Mesenchymal stem cell (in vitro differentiated cells and primary cell): ENCODE measurements around the gene GRK1.

Source experiments
- DNase-seq: peaks from one replicate; pipeline ENCODE4 v3.0.0-alpha.2; 2013
- H2AFZ ChIP-seq: one replicate; pipeline ENCODE4 v1.6.1; 2013; ENCODE audit warnings: low read depth, mild to moderate bottlenecking, control low read depth, inconsistent platforms, low read length, moderate library complexity
- H2AK5ac ChIP-seq: 2 replicates; pipeline ENCODE4 v1.6.1; 2013; ENCODE audit warnings: low read length, moderate library complexity, mild to moderate bottlenecking, inconsistent platforms; ENCODE audit not compliant: severe bottlenecking
- H2BK120ac ChIP-seq: one replicate; pipeline ENCODE4 v1.6.1; 2013; ENCODE audit warnings: low read depth, mild to moderate bottlenecking, inconsistent platforms, low read length, moderate library complexity
- H2BK12ac ChIP-seq, 2 experiments: one replicate each; pipeline ENCODE4 v1.6.1; 2013; ENCODE audit warnings: inconsistent platforms in 2 of 2, low read length in 2 of 2, mild to moderate bottlenecking in 2 of 2, moderate library complexity in 2 of 2, control low read depth in 1 of 2
- H2BK15ac ChIP-seq: one replicate; pipeline ENCODE4 v1.6.1; 2013; ENCODE audit warnings: mild to moderate bottlenecking, low read depth, inconsistent platforms; ENCODE audit not compliant: poor library complexity, severe bottlenecking
- H2BK5ac ChIP-seq: 2 replicates; pipeline ENCODE4 v1.6.1; 2013; ENCODE audit warnings: low read depth, mild to moderate bottlenecking, low read length, control low read depth, inconsistent platforms; ENCODE audit not compliant: poor library complexity, severe bottlenecking
- H3K14ac ChIP-seq, 2 experiments: one replicate each; pipeline ENCODE4 v1.6.1; 2013; ENCODE audit warnings: inconsistent platforms in 2 of 2, low read length in 2 of 2, control low read depth in 1 of 2, mild to moderate bottlenecking in 1 of 2, moderate library complexity in 1 of 2
- H3K18ac ChIP-seq, 2 experiments: one replicate each; pipeline ENCODE4 v1.6.1; 2013; ENCODE audit warnings: inconsistent platforms in 2 of 2, low read length in 2 of 2, control low read depth in 1 of 2, low read depth in 1 of 2, mild to moderate bottlenecking in 1 of 2
- H3K23ac ChIP-seq, 2 experiments: one replicate each; pipeline ENCODE4 v1.6.1; 2013; ENCODE audit warnings: inconsistent platforms in 2 of 2, low read length in 2 of 2, mild to moderate bottlenecking in 2 of 2, moderate library complexity in 2 of 2, control low read depth in 1 of 2
- H3K27ac ChIP-seq: 2 replicates; pipeline ENCODE4 v1.5.1; 2013; ENCODE audit warnings: mild to moderate bottlenecking, moderate library complexity, low read length, control low read depth, inconsistent platforms; ENCODE audit not compliant: poor library complexity, severe bottlenecking
- H3K27me3 ChIP-seq, 2 experiments: 2 replicates each; pipeline versions ENCODE4 v1.6.1 to v1.7.0; 2013; ENCODE audit warnings: low read length in 2 of 2, mild to moderate bottlenecking in 2 of 2, moderate library complexity in 2 of 2, control low read depth in 1 of 2, inconsistent platforms in 1 of 2; ENCODE audit not compliant: control insufficient read depth in 1 of 2, insufficient read depth in 1 of 2
- H3K36me3 ChIP-seq, 2 experiments: 2 replicates each; pipeline versions ENCODE4 v1.6.1 to v1.7.0; 2013; ENCODE audit warnings: low read length in 2 of 2, control low read depth in 1 of 2, inconsistent platforms in 1 of 2, low read depth in 1 of 2, mild to moderate bottlenecking in 1 of 2; ENCODE audit not compliant: insufficient read depth in 2 of 2, control insufficient read depth in 1 of 2
- H3K4ac ChIP-seq, 2 experiments: one replicate each; pipeline ENCODE4 v1.6.1; 2013; ENCODE audit warnings: inconsistent platforms in 2 of 2, low read length in 2 of 2, mild to moderate bottlenecking in 2 of 2, moderate library complexity in 2 of 2, control low read depth in 1 of 2, low read depth in 1 of 2
- H3K4me1 ChIP-seq: 2 replicates; pipeline ENCODE4 v1.6.1; 2013; ENCODE audit warnings: low read depth, low read length, control low read depth; ENCODE audit not compliant: control insufficient read depth, insufficient read depth
- H3K4me2 ChIP-seq: 2 replicates; pipeline ENCODE4 v1.6.1; 2013; ENCODE audit warnings: low read length, mild to moderate bottlenecking, inconsistent platforms; ENCODE audit not compliant: poor library complexity, severe bottlenecking
- H3K4me3 ChIP-seq, 2 experiments: 2 replicates each; pipeline versions ENCODE4 v1.5.1 to v1.7.0; 2013; ENCODE audit warnings: low read length in 2 of 2, mild to moderate bottlenecking in 2 of 2, control low read depth in 1 of 2, low read depth in 1 of 2; ENCODE audit not compliant: insufficient read depth in 1 of 2
- H3K79me1 ChIP-seq: replicated peaks from 2 replicates; pipeline ENCODE4 v1.6.1; 2013; ENCODE audit warnings: mild to moderate bottlenecking, control low read depth, low read length, inconsistent platforms; ENCODE audit not compliant: poor library complexity, severe bottlenecking
- H3K9ac ChIP-seq: 2 replicates; pipeline ENCODE4 v1.7.0; 2013; ENCODE audit warnings: mild to moderate bottlenecking, low read length, moderate library complexity
- H3K9me3 ChIP-seq: 2 replicates; pipeline ENCODE4 v1.7.0; 2013; ENCODE audit warnings: mild to moderate bottlenecking, low read length; ENCODE audit not compliant: control insufficient read depth
- H4K8ac ChIP-seq: one replicate; pipeline ENCODE4 v1.6.1; 2013; ENCODE audit warnings: inconsistent platforms, mild to moderate bottlenecking, low read length, moderate library complexity
- H4K91ac ChIP-seq: one replicate; pipeline ENCODE4 v1.6.1; 2013; ENCODE audit warnings: mild to moderate bottlenecking, low read length, inconsistent platforms
- WGBS: methylation state at CpG from one replicate; pipeline ENCODE4 v1.1.7; 2013; ENCODE audit warnings: mixed read lengths; 5-methylcytosine and 5-hydroxymethylcytosine counted together

GRK1 gene

GRCh38 chr13:113763254-113763653 is 96.2 kb downstream of the GRK1 start:
- H2BK12ac ChIP-seq = no peak overlapping the region
- 92% methylated on average over 7 of the region's 13 CpGs for WGBS

GRCh38 chr13:113763961-113764792 is 97.2 kb downstream of the GRK1 start:
- 86% methylated on average over 25 of the region's 25 CpGs for WGBS

More at GRCh38 chr13:113763254-113763653, 96.2 kb downstream of the GRK1 start:
- no peak overlapping the region for H3K9ac ChIP-seq
- no peak overlapping the region for H3K4me3 ChIP-seq
- H3K23ac ChIP-seq = no peak overlapping the region
- H4K8ac ChIP-seq = no peak overlapping the region
- DNase-seq = no peak
- H2AK5ac ChIP-seq = no peak overlapping the region
- peaks cover 4% of the 10 kb centered on the region for H3K79me1 ChIP-seq
- H3K9me3 ChIP-seq = no peaks in the 10 kb centered on the region
- no peak overlapping the region for H3K27ac ChIP-seq
- H3K18ac ChIP-seq = no peak overlapping the region
- peaks cover 11% of the 10 kb centered on the region in 2 experiments for H3K27me3 ChIP-seq
- H3K4ac ChIP-seq = no peak overlapping the region
- H4K91ac ChIP-seq = no peak overlapping the region
- H2BK5ac ChIP-seq = no peak overlapping the region
- peaks cover 9% of the 10 kb centered on the region for H3K4me1 ChIP-seq
- no peak overlapping the region for H3K14ac ChIP-seq
- H3K36me3 ChIP-seq = peaks cover 0 to 7% of the 10 kb centered on the region in 2 experiments
- no peak overlapping the region for H2AFZ ChIP-seq
- no peak overlapping the region for H2BK15ac ChIP-seq
- no peak overlapping the region for H3K4me2 ChIP-seq
- no peak overlapping the region for H2BK120ac ChIP-seq

GRCh38 chr13:113764793-113765563 is 98.0 kb downstream of the GRK1 start:
- H3K36me3 ChIP-seq = peaks cover 7 to 8% of the 10 kb centered on the region in 2 experiments
- H3K4me1 ChIP-seq = peaks cover 10% of the 10 kb centered on the region
- H3K27me3 ChIP-seq = peaks cover 11% of the 10 kb centered on the region in 2 experiments
- peaks cover 4% of the 10 kb centered on the region for H3K79me1 ChIP-seq
- H3K4me3 ChIP-seq = no peak overlapping the region
- no peak overlapping the region for H2AFZ ChIP-seq
- no peak overlapping the region for H4K91ac ChIP-seq
- no peak overlapping the region for H4K8ac ChIP-seq
- H3K18ac ChIP-seq = no peak overlapping the region
- DNase-seq = no peak
- no peak overlapping the region for H2BK15ac ChIP-seq
- no peak overlapping the region for H2BK12ac ChIP-seq
- no peak overlapping the region for H3K4ac ChIP-seq
- H2AK5ac ChIP-seq = no peak overlapping the region
- WGBS = 91% methylated on average over 13 of the region's 19 CpGs
- H2BK120ac ChIP-seq = no peak overlapping the region
- H2BK5ac ChIP-seq = no peak overlapping the region
- H3K14ac ChIP-seq = no peak overlapping the region
- H3K27ac ChIP-seq = no peak overlapping the region
- no peak overlapping the region for H3K9ac ChIP-seq
- no peaks in the 10 kb centered on the region for H3K9me3 ChIP-seq
- no peak overlapping the region for H3K4me2 ChIP-seq
- H3K23ac ChIP-seq = no peak overlapping the region

More at GRCh38 chr13:113763961-113764792, 97.2 kb downstream of the GRK1 start:
- H4K91ac ChIP-seq = no peak overlapping the region
- no peak for DNase-seq
- H2AFZ ChIP-seq = no peak overlapping the region
- no peak overlapping the region for H3K23ac ChIP-seq
- H3K4me3 ChIP-seq = peak overlapping the region in 1 of 2 experiments; percentile 15
- no peak overlapping the region for H2BK5ac ChIP-seq
- H3K36me3 ChIP-seq = peaks cover 6 to 7% of the 10 kb centered on the region in 2 experiments
- no peak overlapping the region for H3K18ac ChIP-seq
- H3K4me1 ChIP-seq = peaks cover 7% of the 10 kb centered on the region
- no peak overlapping the region for H4K8ac ChIP-seq
- no peak overlapping the region for H2BK15ac ChIP-seq
- H2AK5ac ChIP-seq = no peak overlapping the region
- no peak overlapping the region for H3K4me2 ChIP-seq
- no peak overlapping the region for H3K9ac ChIP-seq
- no peak overlapping the region for H3K27ac ChIP-seq
- peaks cover 4% of the 10 kb centered on the region for H3K79me1 ChIP-seq
- H3K14ac ChIP-seq = no peak overlapping the region
- H3K27me3 ChIP-seq = peaks cover 11% of the 10 kb centered on the region in 2 experiments
- H3K4ac ChIP-seq = no peak overlapping the region
- no peak overlapping the region for H2BK120ac ChIP-seq
- no peaks in the 10 kb centered on the region for H3K9me3 ChIP-seq
- H2BK12ac ChIP-seq = no peak overlapping the region

GRCh38 chr13:113765564-113765910 is 98.5 kb downstream of the GRK1 start:
- Histone ChIP-seq H2AK5ac (no peak overlapping the region), H3K27ac (no peak overlapping the region), H3K4me1 (peaks cover 10% of the 10 kb centered on the region), H3K18ac (no peak overlapping the region), H2AFZ (no peak overlapping the region), H3K27me3 (peaks cover 11% of the 10 kb centered on the region in 2 experiments), H3K14ac (no peak overlapping the region), H2BK15ac (no peak overlapping the region), H2BK12ac (no peak overlapping the region), H2BK120ac (no peak overlapping the region), H3K23ac (no peak overlapping the region), H4K8ac (no peak overlapping the region), H3K4me3 (no peak overlapping the region), H3K9ac (peak overlapping the region; percentile 30), H4K91ac (no peak overlapping the region), H3K79me1 (peaks cover 4% of the 10 kb centered on the region), H3K4me2 (no peak overlapping the region), H3K36me3 (peaks cover 8 to 11% of the 10 kb centered on the region in 2 experiments), H2BK5ac (no peak overlapping the region), H3K4ac (no peak overlapping the region), H3K9me3 (no peaks in the 10 kb centered on the region)
- DNase-seq = no peak
- 53% methylated on average over 4 of the region's 4 CpGs for WGBS
